Uterus (tissue), 4 donors: ENCODE measurements around the gene IL6R. TPM values are rescaled to one million over a fixed set of nuclear protein-coding genes. Genes with fewer than 3 reads are reported as not detected.

Experiments
- DNase-seq, 2 donors: peaks; one replicate each; pipeline ENCODE4 v3.0.0-alpha.2; 2019 to 2020
- H3K27ac ChIP-seq, 2 donors: fragments of 200-600 bp; sonication (generic); 1 replicate in 1 of 2; 2 replicates in 1 of 2; pipeline ENCODE4 v1.5.1; 2016 to 2018
- H3K27me3 ChIP-seq, 2 donors: fragments of 200-600 bp; sonication (generic); one replicate each; pipeline ENCODE4 v1.5.1; 2018 to 2019; ENCODE audit warnings: control low read depth in 1 of 2
- H3K36me3 ChIP-seq, 2 donors: fragments of 200-600 bp; sonication (generic); one replicate each; pipeline ENCODE4 v1.5.1; 2019; ENCODE audit warnings: control low read depth in 1 of 2
- H3K4me1 ChIP-seq, 2 donors: fragments of 200-600 bp; sonication (generic); one replicate each; pipeline ENCODE4 v1.5.1; 2018 to 2019; ENCODE audit warnings: control low read depth in 1 of 2
- H3K4me3 ChIP-seq, 2 donors: fragments of 200-600 bp; sonication (generic); 1 replicate in 1 of 2; 2 replicates in 1 of 2; pipeline ENCODE4 v1.5.1; 2018 to 2019; ENCODE audit warnings: mild to moderate bottlenecking in 1 of 2
- H3K9me3 ChIP-seq, 2 donors: fragments of 200-600 bp; sonication (generic); one replicate each; pipeline ENCODE4 v1.5.1; 2019; ENCODE audit warnings: control low read depth in 1 of 2
- POLR2A ChIP-seq, 2 donors: fragments of 450-650 bp; IDR thresholded peaks; one replicate each; pipeline ENCODE4 v1.6.1; 2016; ENCODE audit warnings: antibody characterized with exemption in 2 of 2, mild to moderate bottlenecking in 1 of 2, moderate library complexity in 1 of 2
- intact Hi-C: fragments of 100-400 bp; cut with DNase I; formaldehyde crosslinking; loops from one replicate; pipeline ENCODE4 v1.15.1; 2023; ENCODE audit warnings: low total_unique reads
- total RNA-seq, 4 donors: library from RNA; depleted of rRNA in 3 of 4; stranded (reverse); fragments of >200 nt in 3 of 4; gene quantifications; one replicate each; pipeline versions ENCODE4 v1.1.0 to v1.2.4, GENCODE V29; 2014 to 2023
- TF ChIP-seq, protein P1 (sequence below), 4 experiments: fragments of 200-600 bp in 2 of 4; fragments of 450-650 bp in 2 of 4; sonication (generic) in 2 of 4; IDR thresholded peaks; one replicate each; pipeline ENCODE4 v1.5.1; 2016 to 2019; ENCODE audit warnings: antibody characterized with exemption in 4 of 4, mild to moderate bottlenecking in 2 of 4, moderate library complexity in 1 of 4
- donor health status: DM: yes; HTN: yes; CAD: no.

The IL6R gene
- total RNA-seq, 4 donors from 2014 or later, result 9.7 to 28.2 (median 17.1) TPM

DNA sequence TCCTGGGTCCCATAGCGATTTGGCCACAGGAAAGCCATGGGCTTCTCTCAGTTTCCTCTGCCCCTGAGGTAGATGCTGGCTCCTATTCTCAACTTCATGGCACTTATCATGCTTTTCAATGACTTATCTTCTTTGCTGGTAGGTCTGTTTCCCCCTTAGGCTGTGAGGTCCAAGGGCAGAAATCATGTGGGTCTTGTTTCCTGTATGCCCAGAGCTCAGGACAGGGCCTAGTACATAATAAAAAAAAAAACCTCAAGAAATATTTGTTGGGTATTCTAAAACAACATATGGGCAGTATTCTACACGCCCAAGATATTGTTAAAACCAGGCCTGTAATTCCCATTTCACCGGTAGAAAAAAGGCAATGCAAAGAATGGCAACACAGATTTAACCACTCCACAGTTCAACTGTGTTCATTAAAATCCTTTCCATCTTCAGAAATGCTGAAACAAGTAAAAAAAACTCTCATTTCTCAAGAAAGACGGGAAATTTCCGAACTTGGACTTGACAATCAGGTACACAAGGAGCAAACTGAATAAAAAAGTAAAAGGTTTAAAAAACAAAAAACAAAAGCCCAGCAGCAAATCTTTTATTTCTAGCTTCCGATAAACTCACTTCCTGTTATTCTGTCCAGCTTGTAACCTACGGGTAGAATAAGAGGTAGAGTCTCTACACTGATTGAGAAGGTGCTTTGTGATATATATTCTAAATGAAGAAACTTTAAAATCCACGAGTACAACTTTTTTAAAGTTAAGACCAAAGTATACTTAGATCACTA lies 90.5 kb downstream of the IL6R start:
- TF ChIP-seq, protein P1, sequence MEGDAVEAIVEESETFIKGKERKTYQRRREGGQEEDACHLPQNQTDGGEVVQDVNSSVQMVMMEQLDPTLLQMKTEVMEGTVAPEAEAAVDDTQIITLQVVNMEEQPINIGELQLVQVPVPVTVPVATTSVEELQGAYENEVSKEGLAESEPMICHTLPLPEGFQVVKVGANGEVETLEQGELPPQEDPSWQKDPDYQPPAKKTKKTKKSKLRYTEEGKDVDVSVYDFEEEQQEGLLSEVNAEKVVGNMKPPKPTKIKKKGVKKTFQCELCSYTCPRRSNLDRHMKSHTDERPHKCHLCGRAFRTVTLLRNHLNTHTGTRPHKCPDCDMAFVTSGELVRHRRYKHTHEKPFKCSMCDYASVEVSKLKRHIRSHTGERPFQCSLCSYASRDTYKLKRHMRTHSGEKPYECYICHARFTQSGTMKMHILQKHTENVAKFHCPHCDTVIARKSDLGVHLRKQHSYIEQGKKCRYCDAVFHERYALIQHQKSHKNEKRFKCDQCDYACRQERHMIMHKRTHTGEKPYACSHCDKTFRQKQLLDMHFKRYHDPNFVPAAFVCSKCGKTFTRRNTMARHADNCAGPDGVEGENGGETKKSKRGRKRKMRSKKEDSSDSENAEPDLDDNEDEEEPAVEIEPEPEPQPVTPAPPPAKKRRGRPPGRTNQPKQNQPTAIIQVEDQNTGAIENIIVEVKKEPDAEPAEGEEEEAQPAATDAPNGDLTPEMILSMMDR (IDR thresholded peaks at IDR 0.05), result no peak
- TF ChIP-seq POLR2A (IDR thresholded peaks at IDR 0.05), result no peak
- H3K4me1 ChIP-seq, result no peaks in the 10 kb centered on the region
- H3K4me3 ChIP-seq, result no peak overlapping the region
- DNase-seq, result no peak
- peaks cover 0 to 10% of the 10 kb centered on the region in 2 donors for H3K27me3 ChIP-seq
- no peaks in the 10 kb centered on the region for H3K9me3 ChIP-seq
- intact Hi-C loops, result no loop called here
- peak overlapping the region; percentile 45 to 63 for H3K27ac ChIP-seq
- no peaks in the 10 kb centered on the region for H3K36me3 ChIP-seq

DNA sequence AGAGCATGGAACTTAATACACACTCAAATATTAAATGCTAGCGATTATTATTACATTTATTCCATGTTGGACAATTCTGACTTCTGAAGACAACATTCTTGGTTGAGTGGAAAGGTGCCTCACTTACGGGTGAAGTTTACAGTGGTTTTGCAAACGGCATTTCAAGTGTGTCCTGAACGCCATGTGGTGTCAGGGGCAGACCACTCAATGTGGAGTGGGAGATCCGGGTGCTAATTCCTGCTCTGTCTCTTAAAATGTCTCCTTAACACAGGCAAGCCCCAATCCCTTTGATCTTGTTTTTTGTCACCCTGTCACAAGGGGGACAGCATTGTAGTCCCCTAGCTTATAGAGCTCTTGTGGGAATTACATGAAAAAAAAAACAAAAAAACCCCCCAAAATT lies 91.2 kb downstream of the IL6R start:
- H3K9me3 ChIP-seq, result no peaks in the 10 kb centered on the region
- peak overlapping the region; percentile 30 to 63 for H3K27ac ChIP-seq
- H3K27me3 ChIP-seq, result peaks cover 0 to 17% of the 10 kb centered on the region in 2 donors
- no peak for DNase-seq
- H3K36me3 ChIP-seq, result no peaks in the 10 kb centered on the region
- no peak overlapping the region for H3K4me3 ChIP-seq
- intact Hi-C loops, result no loop called here
- TF ChIP-seq POLR2A (IDR thresholded peaks at IDR 0.05), result no peak
- TF ChIP-seq, protein P1 (IDR thresholded peaks at IDR 0.05), result no peak
- H3K4me1 ChIP-seq, result no peaks in the 10 kb centered on the region

DNA sequence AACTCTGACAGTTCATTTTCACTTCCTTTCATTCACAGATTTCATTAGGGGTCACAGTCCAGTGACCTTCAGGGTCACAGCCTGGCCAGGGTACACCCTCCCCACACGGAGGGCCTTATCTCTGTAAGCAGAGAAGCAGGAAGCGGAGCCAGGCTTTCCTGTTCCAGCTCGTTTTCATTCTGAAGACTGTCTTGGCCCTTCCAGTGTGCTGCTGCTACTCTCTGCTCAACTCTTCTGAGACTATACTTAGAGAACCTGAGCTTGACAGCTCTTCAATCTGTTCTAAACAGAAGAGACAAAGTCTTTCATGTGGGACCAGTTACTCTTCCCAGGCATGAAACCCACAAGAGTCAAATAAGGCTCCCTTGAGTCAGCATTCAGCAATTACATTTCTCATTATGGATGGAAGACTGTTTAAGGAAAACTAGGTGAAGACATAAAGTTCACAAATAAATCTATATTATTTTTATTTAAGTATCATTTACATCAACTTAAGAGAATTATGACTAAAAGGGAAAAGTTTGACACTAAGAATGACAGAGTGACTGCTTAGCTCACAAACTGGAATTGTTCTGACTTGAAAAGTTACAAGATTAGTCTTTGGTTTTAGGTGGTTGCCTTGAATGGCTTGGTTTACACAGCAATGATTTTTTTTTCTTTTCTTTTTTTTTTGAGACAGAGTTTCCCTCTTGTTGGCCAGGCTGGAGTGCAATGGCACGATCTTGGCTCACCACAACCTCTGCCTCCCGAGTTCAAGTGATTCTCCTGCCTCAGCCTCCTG lies 92.1 kb downstream of the IL6R start:
- H3K4me3 ChIP-seq, result no peak overlapping the region
- peak in 1 of 2 donors; percentile 58 for DNase-seq
- H3K36me3 ChIP-seq, result no peaks in the 10 kb centered on the region
- no peaks in the 10 kb centered on the region for H3K4me1 ChIP-seq
- peak in 1 of 2 donors; percentile 11 for TF ChIP-seq POLR2A (IDR thresholded peaks at IDR 0.05)
- TF ChIP-seq, protein P1 (IDR thresholded peaks at IDR 0.05), result no peak
- intact Hi-C loops, result no loop called here
- H3K27ac ChIP-seq, result peak overlapping the region in 1 of 2 donors; percentile 6
- peaks cover 2 to 19% of the 10 kb centered on the region in 2 donors for H3K27me3 ChIP-seq
- H3K9me3 ChIP-seq, result no peaks in the 10 kb centered on the region

DNA sequence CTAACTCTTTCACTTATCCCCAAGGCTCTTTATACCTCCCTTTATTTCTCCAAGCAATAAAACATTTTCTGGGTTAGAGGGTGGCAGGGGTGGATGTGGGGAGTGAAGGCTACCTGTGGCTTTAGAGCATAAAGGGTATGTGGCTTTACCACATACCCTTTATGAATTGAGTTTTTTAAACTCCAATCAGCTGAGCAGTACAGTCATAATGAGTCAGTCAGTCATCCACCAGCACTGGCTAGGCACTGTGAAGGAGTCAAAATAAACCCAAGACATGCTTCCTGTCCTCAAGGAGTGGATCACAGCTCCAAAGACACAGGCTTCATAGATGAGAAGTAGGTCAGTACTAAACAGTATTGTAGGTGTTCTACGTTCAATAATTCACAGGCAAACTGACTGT lies 94.3 kb downstream of the IL6R start:
- intact Hi-C loops, result no loop called here
- Histone ChIP-seq H3K9me3 (no peaks in the 10 kb centered on the region), H3K27ac (peak overlapping the region in 1 of 2 donors; percentile 20), H3K36me3 (no peaks in the 10 kb centered on the region), H3K4me3 (no peak overlapping the region), H3K4me1 (no peaks in the 10 kb centered on the region), H3K27me3 (peaks cover 8 to 19% of the 10 kb centered on the region in 2 donors)
- TF ChIP-seq, protein P1 (IDR thresholded peaks at IDR 0.05), result no peak
- no peak for TF ChIP-seq POLR2A (IDR thresholded peaks at IDR 0.05)
- DNase-seq, result no peak

GRCh38 chr1:154500533-154500932 lies 95.4 kb downstream of the IL6R start:
- Histone ChIP-seq H3K9me3 (no peaks in the 10 kb centered on the region), H3K27me3 (peaks cover 8 to 19% of the 10 kb centered on the region in 2 donors), H3K27ac (peak overlapping the region in 1 of 2 donors; percentile 67), H3K4me1 (no peaks in the 10 kb centered on the region), H3K4me3 (peak overlapping the region; percentile 1 to 11), H3K36me3 (no peaks in the 10 kb centered on the region)
- intact Hi-C loops, result no loop called here
- TF ChIP-seq POLR2A (IDR thresholded peaks at IDR 0.05), result no peak
- TF ChIP-seq, protein P1 (IDR thresholded peaks at IDR 0.05), result no peak
- no peak for DNase-seq
